Breast epithelium (tissue), 4 donors: ENCODE data around the gene CDX1. TPM values are rescaled to one million over a fixed set of nuclear protein-coding genes. Genes with fewer than 3 reads are reported as not detected.
A peak's percentile ranks its signal among the peaks of the same experiment; 100 is the strongest.

Experiments
- DNase-seq, 2 donors: peaks; one replicate each; pipeline ENCODE4 v3.0.0-alpha.2; 2019; ENCODE audit warnings: low spot score in 2 of 2
- H3K27ac ChIP-seq, 2 donors: fragments of 200-600 bp; sonication (generic) in 1 of 2; one replicate each; pipeline ENCODE4 v1.5.1; 2016 to 2019; ENCODE audit warnings: mild to moderate bottlenecking in 1 of 2
- H3K27me3 ChIP-seq, 2 donors: fragments of 200-600 bp; sonication (generic) in 1 of 2; one replicate each; pipeline versions ENCODE4 v1.5.1 to v1.6.0; 2017 to 2019; ENCODE audit warnings: control low read depth in 1 of 2, mild to moderate bottlenecking in 1 of 2
- H3K36me3 ChIP-seq: fragments of 200-600 bp; one replicate; pipeline ENCODE4 v1.5.1; 2019
- H3K4me1 ChIP-seq, 2 donors: fragments of 200-600 bp; sonication (generic); one replicate each; pipeline ENCODE4 v1.5.1; 2016 to 2019; ENCODE audit warnings: control low read depth in 1 of 2
- H3K4me3 ChIP-seq, 3 donors: fragments of 200-600 bp; sonication (generic); 1 replicate in 2 of 3; 2 replicates in 1 of 3; pipeline ENCODE4 v1.5.1; 2016 to 2019; ENCODE audit warnings: mild to moderate bottlenecking in 3 of 3, moderate library complexity in 2 of 3
- H3K9me3 ChIP-seq, 2 donors: fragments of 200-600 bp; sonication (generic) in 1 of 2; one replicate each; pipeline ENCODE4 v1.5.1; 2016 to 2019; ENCODE audit warnings: control low read depth in 1 of 2
- POLR2A ChIP-seq: fragments of 450-650 bp; IDR thresholded peaks from one replicate; pipeline ENCODE4 v1.6.1; 2016; ENCODE audit warnings: antibody characterized with exemption, mild to moderate bottlenecking, moderate library complexity
- POLR2AphosphoS5 ChIP-seq, 3 donors: sonication (generic); formaldehyde crosslinking; IDR thresholded peaks; one replicate each; pipeline ENCODE4 v1.6.1; 2017; ENCODE audit warnings: antibody characterized with exemption in 3 of 3
- intact Hi-C: fragments of 100-400 bp; cut with DNase I; formaldehyde crosslinking; loops from one replicate; pipeline ENCODE4 v1.15.1; 2023; ENCODE audit warnings: low total_unique reads
- total RNA-seq, 3 donors: library from RNA; depleted of rRNA; stranded (reverse); fragments of >200 nt; gene quantifications; one replicate each; pipeline ENCODE4 v1.1.0, GENCODE V29; 2016
- TF ChIP-seq, protein P1 (sequence below), 3 donors: fragments of 450-650 bp; IDR thresholded peaks; one replicate each; pipeline ENCODE4 v1.5.1; 2016 to 2017; ENCODE audit warnings: antibody characterized with exemption in 3 of 3, mild to moderate bottlenecking in 3 of 3, moderate library complexity in 3 of 3

The CDX1 gene
- total RNA-seq, 3 donors from 2014 or later = 1.3 TPM; not detected in 2

DNA sequence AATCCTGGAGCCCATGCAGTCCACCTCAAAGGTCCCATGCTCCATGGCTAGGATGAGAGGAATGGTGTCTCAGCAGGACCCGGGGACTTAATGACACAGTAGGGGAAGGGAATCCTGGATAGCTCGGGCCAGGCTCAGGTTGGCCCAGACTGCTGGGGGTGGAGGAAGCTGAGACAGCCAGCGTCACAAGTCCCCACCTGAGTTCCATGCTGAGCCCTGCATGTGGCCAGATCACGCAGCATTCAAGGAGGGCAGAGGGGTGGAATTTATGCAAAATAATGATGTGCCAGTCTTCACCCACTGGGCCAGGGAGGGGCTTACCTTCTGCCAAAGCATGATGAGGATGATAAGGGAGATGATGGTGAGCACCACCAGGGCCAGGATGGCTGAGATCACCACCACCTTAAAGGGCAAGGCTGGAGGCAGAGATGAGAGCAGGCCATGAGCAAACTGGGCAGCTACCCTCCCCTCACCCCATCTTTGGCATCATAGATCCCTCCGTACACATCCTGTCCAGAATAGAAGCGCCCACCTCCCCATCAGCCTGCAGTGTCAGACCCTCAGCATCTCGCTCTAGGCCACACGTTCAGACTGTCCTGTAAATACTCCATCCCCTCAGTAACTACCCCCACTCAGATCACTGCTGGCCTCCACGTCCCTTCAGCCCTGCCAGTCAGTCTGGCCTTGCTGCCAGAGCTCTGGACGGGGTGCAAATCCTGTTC is 40.2 kb upstream of the CDX1 start:
- Histone ChIP-seq H3K27me3 (no peaks in the 10 kb centered on the region), H3K36me3 (no peaks in the 10 kb centered on the region), H3K4me3 (no peak overlapping the region), H3K4me1 (no peaks in the 10 kb centered on the region), H3K9me3 (no peaks in the 10 kb centered on the region), H3K27ac (peak overlapping the region in 1 of 2 donors; percentile 71)
- TF ChIP-seq, protein P1, sequence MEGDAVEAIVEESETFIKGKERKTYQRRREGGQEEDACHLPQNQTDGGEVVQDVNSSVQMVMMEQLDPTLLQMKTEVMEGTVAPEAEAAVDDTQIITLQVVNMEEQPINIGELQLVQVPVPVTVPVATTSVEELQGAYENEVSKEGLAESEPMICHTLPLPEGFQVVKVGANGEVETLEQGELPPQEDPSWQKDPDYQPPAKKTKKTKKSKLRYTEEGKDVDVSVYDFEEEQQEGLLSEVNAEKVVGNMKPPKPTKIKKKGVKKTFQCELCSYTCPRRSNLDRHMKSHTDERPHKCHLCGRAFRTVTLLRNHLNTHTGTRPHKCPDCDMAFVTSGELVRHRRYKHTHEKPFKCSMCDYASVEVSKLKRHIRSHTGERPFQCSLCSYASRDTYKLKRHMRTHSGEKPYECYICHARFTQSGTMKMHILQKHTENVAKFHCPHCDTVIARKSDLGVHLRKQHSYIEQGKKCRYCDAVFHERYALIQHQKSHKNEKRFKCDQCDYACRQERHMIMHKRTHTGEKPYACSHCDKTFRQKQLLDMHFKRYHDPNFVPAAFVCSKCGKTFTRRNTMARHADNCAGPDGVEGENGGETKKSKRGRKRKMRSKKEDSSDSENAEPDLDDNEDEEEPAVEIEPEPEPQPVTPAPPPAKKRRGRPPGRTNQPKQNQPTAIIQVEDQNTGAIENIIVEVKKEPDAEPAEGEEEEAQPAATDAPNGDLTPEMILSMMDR (IDR thresholded peaks at IDR 0.05) = no peak
- TF ChIP-seq POLR2A (no peak), POLR2AphosphoS5 (IDR thresholded peaks at IDR 0.05) (no peak)
- intact Hi-C loops = no loop called here
- DNase-seq = no peak

DNA sequence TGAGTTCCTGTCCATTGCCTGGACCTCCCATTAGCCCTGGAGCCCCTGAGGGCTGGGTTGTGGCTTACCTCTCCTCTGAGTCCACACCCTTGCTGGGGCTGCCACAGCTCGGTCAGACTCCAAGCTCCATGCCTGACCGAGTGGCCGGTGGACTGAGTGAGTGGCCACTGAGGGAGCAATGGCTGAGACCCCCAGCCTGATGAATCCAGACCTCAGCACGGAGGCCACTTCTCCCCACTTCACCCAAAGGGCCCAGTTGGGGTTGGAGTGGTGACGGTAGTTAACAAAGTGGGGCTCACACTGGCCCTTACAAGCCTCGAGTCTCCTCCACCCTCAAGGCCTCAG is 39.7 kb upstream of the CDX1 start:
- TF ChIP-seq POLR2AphosphoS5 (IDR thresholded peaks at IDR 0.05) (no peak), POLR2A (no peak)
- TF ChIP-seq, protein P1 (IDR thresholded peaks at IDR 0.05) = no peak
- Histone ChIP-seq H3K4me3 (no peak overlapping the region), H3K9me3 (no peaks in the 10 kb centered on the region), H3K36me3 (no peaks in the 10 kb centered on the region), H3K27me3 (no peaks in the 10 kb centered on the region), H3K27ac (peak overlapping the region in 1 of 2 donors; percentile 71), H3K4me1 (no peaks in the 10 kb centered on the region)
- intact Hi-C loops = no loop called here
- no peak for DNase-seq

DNA sequence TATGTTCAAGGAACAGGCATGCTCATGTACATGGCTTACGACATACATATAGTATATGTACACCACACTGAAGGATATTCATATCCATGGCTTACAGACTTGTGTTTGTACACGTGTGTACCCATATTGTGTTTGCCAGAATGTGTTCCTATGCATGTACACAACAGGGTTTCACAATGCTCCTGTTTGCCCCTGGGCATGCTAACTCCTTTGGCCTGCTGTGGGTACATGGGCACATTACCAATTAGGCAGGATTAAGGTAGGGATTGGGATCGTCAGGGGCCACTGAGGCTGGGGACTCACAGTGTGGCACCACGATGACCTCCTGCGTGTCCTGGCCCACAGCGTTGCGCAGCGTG is 37.1 kb upstream of the CDX1 start:
- TF ChIP-seq, protein P1 (IDR thresholded peaks at IDR 0.05) = no peak
- TF ChIP-seq POLR2A (no peak), POLR2AphosphoS5 (IDR thresholded peaks at IDR 0.05) (no peak)
- Histone ChIP-seq H3K9me3 (no peaks in the 10 kb centered on the region), H3K4me3 (peak overlapping the region in 2 of 3 donors; percentile 35 to 55), H3K4me1 (no peaks in the 10 kb centered on the region), H3K36me3 (no peaks in the 10 kb centered on the region), H3K27me3 (no peaks in the 10 kb centered on the region), H3K27ac (peak overlapping the region; percentile 17 to 49)
- no peak for DNase-seq
- intact Hi-C loops = no loop called here

DNA sequence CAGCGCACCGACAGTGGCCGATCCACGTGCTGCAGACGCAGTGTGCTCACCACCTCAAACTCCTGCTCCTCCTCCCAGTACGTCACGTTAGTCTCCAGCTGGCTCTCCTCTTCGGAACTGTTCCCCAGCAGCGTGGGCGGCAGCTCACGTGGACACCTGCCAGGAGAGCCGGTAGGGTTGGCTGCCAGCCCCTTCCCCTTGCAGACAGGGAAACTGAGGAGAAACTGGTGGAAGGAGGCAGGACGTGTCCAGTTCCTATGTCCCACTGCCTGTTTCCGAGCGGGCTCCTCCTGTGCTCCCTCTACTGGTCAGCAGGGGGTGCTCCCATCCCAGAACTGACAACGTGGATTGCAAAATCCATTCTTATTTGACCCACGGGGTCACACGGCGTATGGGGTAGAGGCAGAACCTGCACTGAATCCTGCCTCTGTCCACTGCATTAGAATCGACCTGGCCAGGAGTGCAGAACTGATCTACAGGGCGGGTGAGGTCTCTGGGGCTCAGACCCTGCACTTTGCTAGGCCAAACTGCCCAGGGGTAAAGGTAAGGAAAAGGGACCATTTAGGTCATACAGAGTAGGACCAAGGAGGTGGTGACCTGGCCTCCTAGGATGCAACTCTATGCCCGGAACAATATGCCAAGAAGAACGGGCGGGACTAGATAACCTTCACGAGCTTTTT is 36.6 kb upstream of the CDX1 start:
- H3K4me3 ChIP-seq = peak overlapping the region in 2 of 3 donors; percentile 35 to 55
- H3K4me1 ChIP-seq = no peaks in the 10 kb centered on the region
- H3K9me3 ChIP-seq = no peaks in the 10 kb centered on the region
- TF ChIP-seq POLR2A (no peak), POLR2AphosphoS5 (IDR thresholded peaks at IDR 0.05) (peak in 2 of 3 donors; percentile 31 to 58)
- TF ChIP-seq, protein P1 (IDR thresholded peaks at IDR 0.05) = peak; percentile 75 to 92 (median 90)
- peak; percentile 44 to 72 for DNase-seq
- H3K36me3 ChIP-seq = no peaks in the 10 kb centered on the region
- H3K27ac ChIP-seq = peak overlapping the region; percentile 17 to 61
- H3K27me3 ChIP-seq = no peaks in the 10 kb centered on the region
- intact Hi-C loops = no loop called here

DNA sequence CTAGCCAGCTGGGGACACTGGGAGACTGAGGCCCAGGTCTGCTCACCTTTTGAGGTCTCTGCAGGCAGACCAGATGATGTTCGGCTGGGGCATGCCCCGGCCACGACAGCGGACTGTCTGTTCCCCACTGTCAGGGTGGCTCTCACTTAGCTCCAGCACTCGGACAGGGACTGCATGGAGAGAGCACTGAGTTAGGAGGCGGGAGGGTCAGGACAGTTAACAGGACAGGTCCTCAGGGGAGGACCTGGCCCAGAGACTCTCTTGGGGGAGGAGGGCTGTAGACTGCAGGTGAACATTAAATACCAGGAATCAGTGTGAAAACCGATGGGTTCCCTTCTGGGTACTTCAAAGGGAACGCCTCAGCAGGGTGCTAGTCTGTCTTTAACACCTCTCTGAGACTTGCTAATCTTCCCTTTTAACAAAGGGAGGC is 36.1 kb upstream of the CDX1 start:
- intact Hi-C loops = no loop called here
- no peaks in the 10 kb centered on the region for H3K4me1 ChIP-seq
- TF ChIP-seq POLR2AphosphoS5 (IDR thresholded peaks at IDR 0.05) (no peak), POLR2A (no peak)
- TF ChIP-seq, protein P1 (IDR thresholded peaks at IDR 0.05) = no peak
- DNase-seq = no peak
- peak overlapping the region in 1 of 3 donors; percentile 55 for H3K4me3 ChIP-seq
- no peaks in the 10 kb centered on the region for H3K9me3 ChIP-seq
- no peaks in the 10 kb centered on the region for H3K27me3 ChIP-seq
- peak overlapping the region in 1 of 2 donors; percentile 61 for H3K27ac ChIP-seq
- no peaks in the 10 kb centered on the region for H3K36me3 ChIP-seq
